ENCODE results near the gene CSTPP1. TPM values are rescaled to one million over a fixed set of nuclear protein-coding genes. Genes with fewer than 3 reads are reported as not detected.

CSTPP1 gene
- total and polyA plus RNA-seq, 2 donors (not counting 3 experiments of a cell fraction or from before 2014, with no cell fraction given), result 25.9 to 38.2 TPM

DNA sequence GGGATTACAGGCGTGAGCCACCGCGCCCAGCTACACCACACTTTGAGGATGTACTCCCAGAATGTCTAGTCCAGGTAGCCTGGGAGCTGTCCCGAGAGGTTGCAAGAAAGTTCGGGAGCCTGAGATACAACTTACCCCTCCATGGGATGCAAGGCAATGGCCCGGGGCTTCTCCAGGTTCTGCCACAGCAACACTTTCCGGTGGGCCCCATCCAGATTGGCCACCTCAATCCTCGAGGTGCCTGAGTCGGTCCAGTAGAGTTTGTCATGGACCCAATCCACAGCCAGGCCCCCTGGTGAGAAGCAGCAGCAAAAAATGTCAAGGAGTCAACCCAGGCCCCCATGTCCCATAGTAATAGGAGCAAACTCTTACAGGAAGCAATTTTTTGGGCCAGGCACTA is 43.7 kb upstream of the CSTPP1 start:
- no peak overlapping the region for H3K4me2 ChIP-seq (ENCODE audit: insufficient read depth, low read length)
- FAIRE-seq (no peak), DNase-seq (ENCODE audit: low read depth, low spot score) (no peak)
- no peaks in the 10 kb centered on the region for H3K36me3 ChIP-seq (ENCODE audit: control insufficient read depth in 2 of 2, extremely low read depth in 1 of 2, insufficient read depth in 2 of 2, low read length in 2 of 2)
- intact Hi-C loops (cut with micrococcal nuclease) (no loop called here), dilution Hi-C loops (cut with MboI; ENCODE audit: extremely low pct_ligation_motif_present, low sequenced_read_pairs) (no loop called here)
- H3K79me2 ChIP-seq (ENCODE audit: control insufficient read depth, insufficient read depth, low read length), result no peaks in the 10 kb centered on the region
- H3K9ac ChIP-seq (replicated peaks; ENCODE audit: extremely low read depth, insufficient read depth, low read length), result no peak overlapping the region
- H3K27ac ChIP-seq (ENCODE audit: insufficient read depth, low read depth, low read length), result no peak overlapping the region
- TF ChIP-seq POLR2A (IDR thresholded peaks at IDR 0.05; ENCODE audit: low read depth, low read length), result no peak
- TF ChIP-seq JUN (IDR thresholded peaks at IDR 0.05; ENCODE audit: borderline replicate concordance, insufficient read depth, insufficient read length, low read depth), result no peak
- no peak for TF ChIP-seq MYC (IDR thresholded peaks at IDR 0.05; ENCODE audit: low read depth, low read length)
- no peak overlapping the region for H3K4me3 ChIP-seq (replicated peaks in 1 of 3; ENCODE audit: insufficient read depth in 1 of 3, low read depth in 1 of 3, low read length in 3 of 3)
- no TSS peak for BruUV-seq (replicated peaks)
- no peaks in the 10 kb centered on the region for H3K4me1 ChIP-seq (ENCODE audit: control insufficient read depth, extremely low read depth, insufficient read depth, low read length)
- POLR2A ChIA-PET, result interaction anchor here (0.6 kb wide), 1 partner anchor 17 kb away, joined by 5 read pairs; no protein-coding TSS in a partner anchor
- CTCF ChIA-PET, result interaction anchor here (1.2 to 7.4 kb wide), 2 partner anchors 261 to 268 kb away, joined by 5 to 120 read pairs; no protein-coding TSS in a partner anchor
- H3K9me3 ChIP-seq (replicated peaks; ENCODE audit: control insufficient read depth, insufficient read depth, low read length), result no peaks in the 10 kb centered on the region
- H4K20me1 ChIP-seq (replicated peaks; ENCODE audit: control insufficient read depth, extremely low read depth, insufficient read depth, low read length), result no peaks in the 10 kb centered on the region
- no peak overlapping the region for H2AFZ ChIP-seq (ENCODE audit: low read depth, low read length)
- H3K9me1 ChIP-seq (replicated peaks; ENCODE audit: control insufficient read depth, extremely low read depth, insufficient read depth, low read length), result no peaks in the 10 kb centered on the region
- no peaks in the 10 kb centered on the region for H3K27me3 ChIP-seq (ENCODE audit: control insufficient read depth in 2 of 2, insufficient read depth in 2 of 2, low read length in 2 of 2)

DNA sequence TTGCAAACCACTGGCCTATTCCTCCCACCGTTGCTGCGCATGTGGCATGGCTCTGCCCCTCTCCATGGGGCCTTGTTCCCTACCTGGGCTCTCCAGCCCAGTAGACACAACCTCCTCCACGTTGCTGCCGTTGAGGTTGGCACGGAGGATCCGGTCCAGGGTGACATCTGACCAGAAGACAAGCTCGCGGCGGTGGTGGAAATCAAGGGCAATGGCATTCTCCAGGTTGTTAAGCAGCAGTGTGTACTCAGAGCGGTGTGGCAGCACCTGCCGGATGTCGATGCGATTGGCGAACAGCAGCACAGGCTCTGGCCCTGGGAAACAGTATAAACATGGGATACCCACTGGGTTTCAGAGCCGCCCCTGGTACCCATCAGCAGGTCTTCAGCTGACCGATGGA is 42.1 kb upstream of the CSTPP1 start:
- no peak overlapping the region for H3K27ac ChIP-seq (ENCODE audit: insufficient read depth, low read depth, low read length)
- ChIA-PET POLR2A (no interaction called here), CTCF (interaction anchor here (7.4 kb wide), 1 partner anchor 259 kb away, joined by 120 read pairs; no protein-coding TSS in a partner anchor)
- H4K20me1 ChIP-seq (replicated peaks; ENCODE audit: control insufficient read depth, extremely low read depth, insufficient read depth, low read length), result no peaks in the 10 kb centered on the region
- H3K4me2 ChIP-seq (ENCODE audit: insufficient read depth, low read length), result no peak overlapping the region
- no peaks in the 10 kb centered on the region for H3K9me3 ChIP-seq (replicated peaks; ENCODE audit: control insufficient read depth, insufficient read depth, low read length)
- dilution Hi-C loops (cut with MboI; ENCODE audit: extremely low pct_ligation_motif_present, low sequenced_read_pairs) (no loop called here), intact Hi-C loops (cut with micrococcal nuclease) (no loop called here)
- BruUV-seq (replicated peaks), result no TSS peak
- no peak overlapping the region for H2AFZ ChIP-seq (ENCODE audit: low read depth, low read length)
- no peak overlapping the region for H3K9ac ChIP-seq (replicated peaks; ENCODE audit: extremely low read depth, insufficient read depth, low read length)
- no peaks in the 10 kb centered on the region for H3K79me2 ChIP-seq (ENCODE audit: control insufficient read depth, insufficient read depth, low read length)
- TF ChIP-seq FOS (IDR thresholded peaks at IDR 0.05; ENCODE audit: borderline replicate concordance, insufficient read depth, low read length), result no peak
- H3K4me1 ChIP-seq (ENCODE audit: control insufficient read depth, extremely low read depth, insufficient read depth, low read length), result no peaks in the 10 kb centered on the region
- FAIRE-seq (no peak), DNase-seq (ENCODE audit: low read depth, low spot score) (no peak)
- H3K27me3 ChIP-seq (ENCODE audit: control insufficient read depth in 2 of 2, insufficient read depth in 2 of 2, low read length in 2 of 2), result no peaks in the 10 kb centered on the region
- no peaks in the 10 kb centered on the region for H3K9me1 ChIP-seq (replicated peaks; ENCODE audit: control insufficient read depth, extremely low read depth, insufficient read depth, low read length)
- H3K4me3 ChIP-seq (replicated peaks in 1 of 3; ENCODE audit: insufficient read depth in 1 of 3, low read depth in 1 of 3, low read length in 3 of 3), result no peak overlapping the region
- no peaks in the 10 kb centered on the region for H3K36me3 ChIP-seq (ENCODE audit: control insufficient read depth in 2 of 2, extremely low read depth in 1 of 2, insufficient read depth in 2 of 2, low read length in 2 of 2)

Data from endothelial cell of umbilical vein (primary cell).